Keratinocyte (primary cell): ENCODE data around the gene PAOX. TPM values are rescaled to one million over a fixed set of nuclear protein-coding genes. Genes with fewer than 3 reads are reported as not detected.
"Not testable (repeated sequence)": the region's sequence is repeated elsewhere in the genome, so short reads cannot be mapped to it uniquely, and the experiment has no call there.

Source experiments
- DNase-seq: peaks from one replicate; pipeline ENCODE4 v3.0.0-alpha.2; 2011; ENCODE audit warnings: low read depth, missing footprints, low spot score
- FAIRE-seq: peaks from 2 replicates; lab custom pipeline; 2011; peaks lifted over from hg19 to GRCh38; lab: Jason Lieb, UNC
- H2AFZ ChIP-seq: 2 replicates; pipeline ENCODE4 v1.6.0; 2012; ENCODE audit warnings: low read length, control low read depth, inconsistent platforms; ENCODE audit not compliant: control insufficient read depth
- H3K27ac ChIP-seq: 2 replicates; pipeline ENCODE4 v1.5.1; 2011; ENCODE audit warnings: low read length; ENCODE audit not compliant: control insufficient read depth, insufficient read depth
- H3K27me3 ChIP-seq: 3 replicates; pipeline ENCODE4 v1.6.0; 2011; ENCODE audit warnings: low read length; ENCODE audit not compliant: control insufficient read depth, insufficient read depth; ENCODE audit errors: extremely low read depth
- H3K36me3 ChIP-seq, 2 experiments: 2 replicates in 1 of 2; 3 replicates in 1 of 2; pipeline ENCODE4 v1.5.1; 2011; ENCODE audit warnings: low read length in 2 of 2, mild to moderate bottlenecking in 1 of 2; ENCODE audit not compliant: control insufficient read depth in 2 of 2, insufficient read depth in 2 of 2; ENCODE audit errors: extremely low read depth in 1 of 2
- H3K4me1 ChIP-seq: 3 replicates; pipeline ENCODE4 v1.5.1; 2011; ENCODE audit warnings: low read length; ENCODE audit not compliant: control insufficient read depth, insufficient read depth; ENCODE audit errors: extremely low read depth
- H3K4me2 ChIP-seq: 3 replicates; pipeline ENCODE4 v1.6.0; 2011; ENCODE audit warnings: low read depth, low read length; ENCODE audit not compliant: control insufficient read depth, insufficient read depth; ENCODE audit errors: extremely low read depth
- H3K4me3 ChIP-seq, 3 experiments: fragments of 200-600 bp in 1 of 3; sonication (generic) in 1 of 3; 2 replicates in 2 of 3; 3 replicates in 1 of 3; pipeline ENCODE4 v1.5.1; 2011 to 2016; ENCODE audit warnings: low read length in 3 of 3, mild to moderate bottlenecking in 3 of 3, control low read depth in 2 of 3, inconsistent platforms in 1 of 3, low read depth in 1 of 3, mixed read lengths in 1 of 3, mixed run types in 1 of 3, moderate library complexity in 1 of 3; ENCODE audit not compliant: control insufficient read depth in 2 of 3, insufficient read depth in 2 of 3; ENCODE audit errors: extremely low read depth in 1 of 3
- H3K79me2 ChIP-seq: 2 replicates; pipeline ENCODE4 v1.6.0; 2012; ENCODE audit warnings: low read length; ENCODE audit not compliant: control insufficient read depth, insufficient read depth
- H3K9ac ChIP-seq: 3 replicates; pipeline ENCODE4 v1.6.0; 2011; ENCODE audit warnings: low read length; ENCODE audit not compliant: control insufficient read depth, insufficient read depth; ENCODE audit errors: extremely low read depth
- H3K9me1 ChIP-seq: 3 replicates; pipeline ENCODE4 v1.6.0; 2011; ENCODE audit warnings: low read length; ENCODE audit not compliant: control insufficient read depth, insufficient read depth; ENCODE audit errors: extremely low read depth
- H3K9me3 ChIP-seq: 2 replicates; pipeline ENCODE4 v1.5.1; 2012; ENCODE audit warnings: low read depth, low read length; ENCODE audit not compliant: control insufficient read depth
- H4K20me1 ChIP-seq: 3 replicates; pipeline ENCODE4 v1.6.0; 2011; ENCODE audit warnings: low read length; ENCODE audit not compliant: control insufficient read depth, insufficient read depth; ENCODE audit errors: extremely low read depth
- EZH2 ChIP-seq: IDR thresholded peaks from one replicate; pipeline ENCODE4 v1.6.1; 2012; ENCODE audit warnings: inconsistent platforms, mild to moderate bottlenecking, low read length, moderate library complexity
- dilution Hi-C: fragments of 300-500 bp; cut with MboI; formaldehyde crosslinking; loops from one replicate; pipeline ENCODE4 v1.7.0; 2020; ENCODE audit warnings: low sequenced_read_pairs; ENCODE audit not compliant: extremely low pct_ligation_motif_present
- polyA plus RNA-seq, 5 experiments: library from polyadenylated mRNA; depleted of rRNA in 3 of 5; stranded (reverse) in 3 of 5; stranded (forward) in 1 of 5; unstranded in 1 of 5; fragments of >200 nt; gene quantifications; 1 replicate in 1 of 5; 2 replicates in 3 of 5; 3 replicates in 1 of 5; pipeline versions ENCODE4 v1.2.1 to v1.2.3, GENCODE V29; 2011 to 2012; ENCODE audit warnings: missing spikeins in 2 of 5, low read depth in 1 of 5, low replicate concordance in 1 of 5
- TF ChIP-seq, protein P1 (sequence below), 3 experiments: IDR thresholded peaks in 1 of 3; conservative IDR thresholded peaks in 1 of 3; optimal IDR thresholded peaks in 1 of 3; 2 replicates in 2 of 3; 3 replicates in 1 of 3; pipeline versions ENCODE3 to v1.5.1; 2011; ENCODE audit warnings: low read length in 3 of 3, mild to moderate bottlenecking in 3 of 3, moderate library complexity in 2 of 3, control low read depth in 1 of 3, inconsistent platforms in 1 of 3; ENCODE audit not compliant: insufficient read depth in 2 of 3; ENCODE audit errors: extremely low read depth in 1 of 3

PAOX gene
- polyA plus RNA-seq, 1 donor (not counting 4 experiments of a cell fraction or from before 2014, with no cell fraction given) = 2.6 TPM

DNA sequence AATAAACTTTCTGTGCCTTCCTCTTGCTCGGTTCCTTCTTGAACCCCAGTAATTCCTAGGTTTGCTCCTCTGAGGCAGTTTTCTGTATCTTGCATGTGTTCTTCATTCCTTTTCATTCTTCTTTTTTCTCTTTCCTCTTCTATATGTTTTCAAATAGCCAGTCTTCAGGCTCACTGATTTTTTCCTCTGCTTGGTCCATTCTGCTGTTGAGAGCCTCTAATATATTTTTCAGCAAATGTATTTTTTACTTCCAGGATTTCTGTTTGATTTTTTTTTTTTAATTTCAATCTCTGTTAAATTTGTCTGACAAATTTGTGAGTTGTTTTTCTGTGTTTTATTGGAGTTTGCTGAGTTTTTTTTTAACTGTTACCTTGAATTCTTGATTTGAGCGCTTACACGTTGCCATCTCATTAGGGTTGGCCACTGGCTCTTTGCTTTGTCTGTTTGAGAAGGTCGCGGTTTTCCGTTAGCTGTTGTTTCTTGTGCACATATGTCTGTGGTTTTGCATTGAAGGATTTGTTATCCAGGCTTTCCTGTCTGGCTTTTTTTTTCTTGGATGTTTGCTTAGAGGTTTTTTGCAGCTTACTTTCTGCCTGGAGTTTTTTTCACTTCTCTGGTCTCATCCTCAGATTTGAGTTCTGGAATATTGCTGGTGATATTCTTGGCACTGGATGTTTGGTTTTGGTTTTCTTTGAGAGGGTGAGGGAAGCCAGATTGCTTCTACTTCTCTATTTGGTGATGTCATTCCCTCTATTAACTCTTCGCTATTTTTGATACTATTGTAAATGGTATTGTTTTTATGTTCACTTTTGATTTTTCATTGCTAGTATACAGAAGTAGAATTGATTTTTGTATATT lies 32.7 kb downstream of the PAOX start:
- no peaks in the 10 kb centered on the region for H3K27me3 ChIP-seq
- H3K36me3 ChIP-seq = peaks cover 1 to 9% of the 10 kb centered on the region in 2 experiments
- dilution Hi-C loops = no loop called here
- H3K4me2 ChIP-seq = no peak overlapping the region
- H3K27ac ChIP-seq = no peak overlapping the region
- no peak for FAIRE-seq
- H2AFZ ChIP-seq = no peak overlapping the region
- H4K20me1 ChIP-seq = no peaks in the 10 kb centered on the region
- H3K79me2 ChIP-seq = peaks cover 33% of the 10 kb centered on the region
- no peaks in the 10 kb centered on the region for H3K9me3 ChIP-seq
- no peak overlapping the region for H3K4me3 ChIP-seq
- no peaks in the 10 kb centered on the region for H3K9me1 ChIP-seq
- H3K9ac ChIP-seq = no peak overlapping the region
- no peaks in the 10 kb centered on the region for H3K4me1 ChIP-seq
- no peak for DNase-seq
- TF ChIP-seq, protein P1, sequence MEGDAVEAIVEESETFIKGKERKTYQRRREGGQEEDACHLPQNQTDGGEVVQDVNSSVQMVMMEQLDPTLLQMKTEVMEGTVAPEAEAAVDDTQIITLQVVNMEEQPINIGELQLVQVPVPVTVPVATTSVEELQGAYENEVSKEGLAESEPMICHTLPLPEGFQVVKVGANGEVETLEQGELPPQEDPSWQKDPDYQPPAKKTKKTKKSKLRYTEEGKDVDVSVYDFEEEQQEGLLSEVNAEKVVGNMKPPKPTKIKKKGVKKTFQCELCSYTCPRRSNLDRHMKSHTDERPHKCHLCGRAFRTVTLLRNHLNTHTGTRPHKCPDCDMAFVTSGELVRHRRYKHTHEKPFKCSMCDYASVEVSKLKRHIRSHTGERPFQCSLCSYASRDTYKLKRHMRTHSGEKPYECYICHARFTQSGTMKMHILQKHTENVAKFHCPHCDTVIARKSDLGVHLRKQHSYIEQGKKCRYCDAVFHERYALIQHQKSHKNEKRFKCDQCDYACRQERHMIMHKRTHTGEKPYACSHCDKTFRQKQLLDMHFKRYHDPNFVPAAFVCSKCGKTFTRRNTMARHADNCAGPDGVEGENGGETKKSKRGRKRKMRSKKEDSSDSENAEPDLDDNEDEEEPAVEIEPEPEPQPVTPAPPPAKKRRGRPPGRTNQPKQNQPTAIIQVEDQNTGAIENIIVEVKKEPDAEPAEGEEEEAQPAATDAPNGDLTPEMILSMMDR (optimal IDR thresholded peaks at IDR 0.05 in 1 of 3, IDR thresholded peaks at IDR 0.05 in 1 of 3, conservative IDR thresholded peaks at IDR 0.05 in 1 of 3; ENCODE audit: extremely low read depth in 1 of 3, insufficient read depth in 2 of 3, low read length in 3 of 3) = no peak
- TF ChIP-seq EZH2 = no peak

DNA sequence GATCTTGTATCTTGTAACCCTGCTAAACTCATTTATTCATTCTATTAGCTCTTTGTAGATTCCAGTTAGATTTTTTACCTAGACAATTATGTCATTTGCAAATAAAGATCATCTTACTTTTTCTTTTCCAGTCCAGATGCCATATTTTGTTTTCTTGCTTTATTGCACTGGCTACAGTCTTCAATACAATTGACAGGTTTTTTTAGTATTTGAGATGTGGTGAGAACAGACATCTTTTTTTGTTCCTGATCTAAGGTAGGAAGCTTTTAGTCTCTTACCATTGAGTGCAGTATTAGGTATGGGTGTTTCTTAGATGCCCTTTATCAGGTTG lies 33.3 kb downstream of the PAOX start:
- H3K27me3 ChIP-seq = no peaks in the 10 kb centered on the region
- no peak overlapping the region for H3K9ac ChIP-seq
- TF ChIP-seq, protein P1 (optimal IDR thresholded peaks at IDR 0.05 in 1 of 3, IDR thresholded peaks at IDR 0.05 in 1 of 3, conservative IDR thresholded peaks at IDR 0.05 in 1 of 3; ENCODE audit: extremely low read depth in 1 of 3, insufficient read depth in 2 of 3, low read length in 3 of 3) = no peak
- no peak for TF ChIP-seq EZH2
- peaks cover 1 to 9% of the 10 kb centered on the region in 2 experiments for H3K36me3 ChIP-seq
- DNase-seq (no peak), FAIRE-seq (no peak)
- no peak overlapping the region for H3K4me2 ChIP-seq
- no peak overlapping the region for H3K27ac ChIP-seq
- no peak overlapping the region for H3K4me3 ChIP-seq
- H3K79me2 ChIP-seq = peaks cover 30% of the 10 kb centered on the region
- dilution Hi-C loops = no loop called here
- H3K9me3 ChIP-seq = no peaks in the 10 kb centered on the region
- no peak overlapping the region for H2AFZ ChIP-seq
- H3K9me1 ChIP-seq = no peaks in the 10 kb centered on the region
- H4K20me1 ChIP-seq = no peaks in the 10 kb centered on the region
- H3K4me1 ChIP-seq = no peaks in the 10 kb centered on the region

- H4K20me1 ChIP-seq, H3K27ac ChIP-seq, dilution Hi-C loops, H3K9ac ChIP-seq, H3K4me3 ChIP-seq, H3K4me2 ChIP-seq, FAIRE-seq, H3K9me1 ChIP-seq, DNase-seq, H3K27me3 ChIP-seq, H3K9me3 ChIP-seq, H3K4me1 ChIP-seq, H2AFZ ChIP-seq: not testable (repeated sequence)
- Histone ChIP-seq H3K36me3 (peaks cover 5 to 17% of the 10 kb centered on the region in 2 experiments), H3K79me2 (peaks cover 16% of the 10 kb centered on the region)
Observed at GRCh38 chr10:133414401-133414800, 35.3 kb downstream of the PAOX start.
